DMS79 (cell line): ENCODE results near the gene ZNF606.

ENCODE experiments used
- DNase-seq: peaks from one replicate; lab custom pipeline; 2025; lab: John Stamatoyannopoulos, UW

Gene ZNF606

GRCh38 chr19:57927587-57927986 is 75.0 kb downstream of the ZNF606 start:
- no peak for DNase-seq
